RWPE2 (cell line): ENCODE measurements around the gene PLAAT4.

ENCODE experiments used
- ATAC-seq: fragments of 200-7000 bp; cut with Tn5 transposase; 3 replicates; pipeline ENCODE4 v1.9.1; 2021; ENCODE audit warnings: low read depth
- DNase-seq: peaks from one replicate; pipeline ENCODE4 v3.0.0-alpha.2; 2020; ENCODE audit warnings: low spot score
- H3K27ac ChIP-seq: fragments of 450-650 bp; 2 replicates; pipeline ENCODE4 v1.5.1; 2017; ENCODE audit warnings: mild to moderate bottlenecking; ENCODE audit not compliant: poor library complexity, severe bottlenecking
- H3K27me3 ChIP-seq: fragments of 250-450 bp; sonication (Bioruptor Pico); 2 replicates; pipeline ENCODE4 v1.5.1; 2021; ENCODE audit warnings: mild to moderate bottlenecking, moderate library complexity; ENCODE audit not compliant: insufficient read depth, poor library complexity, severe bottlenecking
- H3K36me3 ChIP-seq: fragments of 250-450 bp; sonication (Bioruptor Pico); 2 replicates; pipeline ENCODE4 v1.5.1; 2020; ENCODE audit warnings: low read depth, mild to moderate bottlenecking, moderate library complexity
- H3K4me1 ChIP-seq: fragments of 250-450 bp; sonication (Bioruptor Pico); 2 replicates; pipeline ENCODE4 v1.5.1; 2021; ENCODE audit warnings: mild to moderate bottlenecking, moderate library complexity; ENCODE audit not compliant: insufficient read depth, poor library complexity, severe bottlenecking
- H3K4me3 ChIP-seq: fragments of 250-450 bp; sonication (Bioruptor Pico); 2 replicates; pipeline ENCODE4 v1.5.1; 2021; ENCODE audit warnings: mild to moderate bottlenecking, moderate library complexity; ENCODE audit not compliant: severe bottlenecking
- H3K9me3 ChIP-seq: fragments of 250-450 bp; sonication (Bioruptor Pico); 2 replicates; pipeline ENCODE4 v1.5.1; 2021; ENCODE audit warnings: mild to moderate bottlenecking, moderate library complexity; ENCODE audit not compliant: severe bottlenecking
- TF ChIP-seq, protein P1 (sequence below): fragments of 450-650 bp; IDR thresholded peaks from one replicate; pipeline ENCODE4 v1.5.1; 2017; ENCODE audit warnings: mild to moderate bottlenecking, moderate library complexity; ENCODE audit not compliant: poor library complexity, severe bottlenecking

PLAAT4 gene

GRCh38 chr11:63491240-63491587 is 45.4 kb upstream of the PLAAT4 start:
- no peak for DNase-seq
- no peaks in the 10 kb centered on the region for H3K36me3 ChIP-seq
- no peaks in the 10 kb centered on the region for H3K9me3 ChIP-seq
- H3K27me3 ChIP-seq, result peaks cover 53% of the 10 kb centered on the region
- H3K4me1 ChIP-seq, result no peaks in the 10 kb centered on the region
- H3K4me3 ChIP-seq, result no peak overlapping the region
- TF ChIP-seq, protein P1, sequence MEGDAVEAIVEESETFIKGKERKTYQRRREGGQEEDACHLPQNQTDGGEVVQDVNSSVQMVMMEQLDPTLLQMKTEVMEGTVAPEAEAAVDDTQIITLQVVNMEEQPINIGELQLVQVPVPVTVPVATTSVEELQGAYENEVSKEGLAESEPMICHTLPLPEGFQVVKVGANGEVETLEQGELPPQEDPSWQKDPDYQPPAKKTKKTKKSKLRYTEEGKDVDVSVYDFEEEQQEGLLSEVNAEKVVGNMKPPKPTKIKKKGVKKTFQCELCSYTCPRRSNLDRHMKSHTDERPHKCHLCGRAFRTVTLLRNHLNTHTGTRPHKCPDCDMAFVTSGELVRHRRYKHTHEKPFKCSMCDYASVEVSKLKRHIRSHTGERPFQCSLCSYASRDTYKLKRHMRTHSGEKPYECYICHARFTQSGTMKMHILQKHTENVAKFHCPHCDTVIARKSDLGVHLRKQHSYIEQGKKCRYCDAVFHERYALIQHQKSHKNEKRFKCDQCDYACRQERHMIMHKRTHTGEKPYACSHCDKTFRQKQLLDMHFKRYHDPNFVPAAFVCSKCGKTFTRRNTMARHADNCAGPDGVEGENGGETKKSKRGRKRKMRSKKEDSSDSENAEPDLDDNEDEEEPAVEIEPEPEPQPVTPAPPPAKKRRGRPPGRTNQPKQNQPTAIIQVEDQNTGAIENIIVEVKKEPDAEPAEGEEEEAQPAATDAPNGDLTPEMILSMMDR, result no peak
- ATAC-seq, result no peak
- H3K27ac ChIP-seq, result no peak overlapping the region

GRCh38 chr11:63491636-63492372 is 44.8 kb upstream of the PLAAT4 start:
- H3K4me1 ChIP-seq, result no peaks in the 10 kb centered on the region
- no peaks in the 10 kb centered on the region for H3K9me3 ChIP-seq
- TF ChIP-seq, protein P1, result no peak
- no peak for ATAC-seq
- DNase-seq, result no peak
- no peak overlapping the region for H3K27ac ChIP-seq
- no peaks in the 10 kb centered on the region for H3K36me3 ChIP-seq
- H3K27me3 ChIP-seq, result peaks cover 53% of the 10 kb centered on the region
- H3K4me3 ChIP-seq, result no peak overlapping the region

- H3K36me3 ChIP-seq, result no peaks in the 10 kb centered on the region
- DNase-seq (no peak), ATAC-seq (no peak)
- no peak overlapping the region for H3K4me3 ChIP-seq
- H3K27me3 ChIP-seq, result peaks cover 53% of the 10 kb centered on the region
- no peaks in the 10 kb centered on the region for H3K4me1 ChIP-seq
- H3K9me3 ChIP-seq, result no peaks in the 10 kb centered on the region
- TF ChIP-seq, protein P1, result no peak
- H3K27ac ChIP-seq, result no peak overlapping the region
Observed at GRCh38 chr11:63492441-63492840, 44.2 kb upstream of the PLAAT4 start.

GRCh38 chr11:63493127-63493526 is 43.5 kb upstream of the PLAAT4 start:
- ATAC-seq, result no peak
- no peak overlapping the region for H3K27ac ChIP-seq
- TF ChIP-seq, protein P1, result no peak

DNA sequence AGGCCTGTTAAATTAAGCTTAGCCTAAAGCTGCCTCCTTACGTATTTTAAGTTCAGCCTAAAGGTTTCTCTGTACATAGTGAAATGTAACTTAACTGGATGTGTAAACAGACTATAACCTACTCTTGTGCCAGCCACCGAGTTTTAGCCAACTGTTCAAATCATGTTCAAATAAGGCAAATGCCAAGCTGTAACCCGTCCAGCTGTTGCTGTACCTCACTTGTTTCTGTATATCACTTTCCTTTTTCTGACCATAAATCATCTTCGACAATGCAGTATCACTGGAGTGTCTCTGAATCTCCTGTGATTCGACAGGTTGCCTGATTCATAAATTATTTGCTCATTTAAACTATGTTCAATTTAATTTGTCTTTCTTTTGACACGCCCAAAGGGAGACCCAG is 41.6 kb upstream of the PLAAT4 start:
- no peak overlapping the region for H3K27ac ChIP-seq
- no peaks in the 10 kb centered on the region for H3K4me1 ChIP-seq
- no peaks in the 10 kb centered on the region for H3K9me3 ChIP-seq
- peaks cover 33% of the 10 kb centered on the region for H3K27me3 ChIP-seq
- no peak for DNase-seq
- H3K36me3 ChIP-seq, result no peaks in the 10 kb centered on the region
- ATAC-seq, result no peak
- TF ChIP-seq, protein P1, result no peak
- no peak overlapping the region for H3K4me3 ChIP-seq

More at GRCh38 chr11:63493127-63493526, 43.5 kb upstream of the PLAAT4 start:
- no peak for DNase-seq
- peaks cover 48% of the 10 kb centered on the region for H3K27me3 ChIP-seq
- no peaks in the 10 kb centered on the region for H3K9me3 ChIP-seq
- no peaks in the 10 kb centered on the region for H3K4me1 ChIP-seq
- no peaks in the 10 kb centered on the region for H3K36me3 ChIP-seq
- H3K4me3 ChIP-seq, result no peak overlapping the region
